HG02798 (cell line): Measurements from ENCODE around the gene ANXA5.
"Not testable (repeated sequence)": the region's sequence is repeated elsewhere in the genome, so short reads cannot be mapped to it uniquely, and the experiment has no call there.

Experiments used
- ATAC-seq: cut with Tn5 transposase; IDR thresholded peaks from one replicate; pipeline ENCODE4 v1.9.1; 2021; ENCODE audit warnings: mild to moderate bottlenecking; ENCODE audit not compliant: unreplicated experiment, poor library complexity

The ANXA5 gene

DNA sequence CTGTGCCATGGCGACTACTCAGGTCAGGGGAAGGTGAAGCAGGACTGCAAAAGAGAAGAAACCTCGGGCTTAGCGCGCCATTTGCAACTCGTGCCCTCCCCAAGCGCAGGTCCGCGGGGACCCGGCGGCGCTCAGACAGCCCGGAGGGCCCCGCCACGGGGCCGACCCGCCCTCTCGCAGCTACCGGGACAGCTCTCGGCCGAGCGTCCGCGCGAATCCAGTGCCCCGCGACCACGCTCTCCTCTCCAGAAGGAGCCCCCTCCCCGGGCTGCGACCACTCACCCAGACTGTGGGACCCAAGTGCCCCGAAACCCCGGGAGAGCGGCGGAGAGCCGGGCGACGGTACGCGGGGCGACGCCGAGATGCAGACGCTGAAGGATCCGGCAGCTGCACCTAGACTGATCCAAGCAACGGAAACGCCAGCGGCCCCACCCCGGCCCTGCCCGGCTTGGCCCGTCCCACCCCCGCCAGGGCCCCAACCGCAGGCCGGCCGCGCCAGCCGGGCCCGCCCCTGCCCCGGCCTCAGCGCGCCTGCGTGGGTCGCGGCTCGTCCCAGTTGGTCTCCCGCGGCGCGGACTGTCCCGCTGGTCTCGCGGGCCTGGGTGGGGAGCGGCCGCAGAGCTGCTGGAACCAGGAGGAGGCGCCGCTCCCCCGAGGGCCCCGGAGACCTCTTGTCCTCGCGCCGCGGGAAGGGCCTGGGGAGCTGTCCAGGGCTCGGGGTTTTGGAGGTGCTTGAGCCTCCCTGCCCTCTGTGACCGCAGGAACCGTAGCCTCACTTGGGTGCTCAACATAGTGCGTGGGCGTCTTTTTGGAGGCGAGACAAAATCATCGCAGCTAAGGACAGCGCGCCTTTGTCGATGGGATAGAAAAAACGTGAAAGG lies at the start of gene ANXA5:
Gene ANXA5, minus strand, starts transcription at position 400 of the 881 bp plus-strand sequence. Its CDS starts 391 bp downstream, at position 9.
- ATAC-seq, result peak; percentile 93

DNA sequence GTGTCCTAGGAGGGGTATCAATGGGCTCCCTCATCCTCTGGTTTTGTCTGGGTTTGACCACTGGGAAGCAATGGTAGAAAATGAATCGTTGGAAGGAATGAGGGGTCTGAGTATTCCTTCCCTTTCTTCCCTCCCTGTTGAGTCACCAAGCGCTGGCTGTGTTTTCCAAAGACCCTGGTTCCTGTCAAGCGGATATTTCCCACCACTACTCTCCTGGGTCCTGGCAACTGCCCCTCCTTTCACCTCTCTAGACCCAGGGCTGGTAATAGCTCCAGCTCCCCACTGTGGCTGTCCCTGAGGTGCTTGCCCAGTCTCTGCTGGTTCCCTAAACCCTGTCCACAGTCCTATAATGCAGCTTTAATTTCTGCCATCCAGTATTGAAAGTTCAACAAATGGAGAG lies 46.0 kb upstream of the ANXA5 start:
- ATAC-seq, result no peak

DNA sequence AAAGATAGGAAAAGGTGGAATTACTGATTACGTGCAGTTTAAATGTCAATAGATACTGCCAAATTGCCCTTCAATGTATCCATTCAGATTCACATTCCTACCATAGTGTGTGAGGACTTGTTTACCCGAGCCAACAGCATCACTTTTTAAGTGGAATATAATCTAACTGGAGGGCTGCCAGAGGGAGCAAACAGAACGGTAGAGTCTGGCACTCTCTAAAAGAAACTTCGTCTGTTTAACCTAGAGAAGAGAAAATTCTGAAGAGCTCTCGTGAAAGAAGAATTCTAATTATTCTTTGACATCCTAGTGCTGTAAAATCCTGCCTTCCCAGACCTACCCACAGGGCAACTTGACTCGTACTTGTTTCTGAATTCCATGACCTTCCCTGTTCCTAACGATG lies 45.0 kb upstream of the ANXA5 start:
- ATAC-seq, result no peak

DNA sequence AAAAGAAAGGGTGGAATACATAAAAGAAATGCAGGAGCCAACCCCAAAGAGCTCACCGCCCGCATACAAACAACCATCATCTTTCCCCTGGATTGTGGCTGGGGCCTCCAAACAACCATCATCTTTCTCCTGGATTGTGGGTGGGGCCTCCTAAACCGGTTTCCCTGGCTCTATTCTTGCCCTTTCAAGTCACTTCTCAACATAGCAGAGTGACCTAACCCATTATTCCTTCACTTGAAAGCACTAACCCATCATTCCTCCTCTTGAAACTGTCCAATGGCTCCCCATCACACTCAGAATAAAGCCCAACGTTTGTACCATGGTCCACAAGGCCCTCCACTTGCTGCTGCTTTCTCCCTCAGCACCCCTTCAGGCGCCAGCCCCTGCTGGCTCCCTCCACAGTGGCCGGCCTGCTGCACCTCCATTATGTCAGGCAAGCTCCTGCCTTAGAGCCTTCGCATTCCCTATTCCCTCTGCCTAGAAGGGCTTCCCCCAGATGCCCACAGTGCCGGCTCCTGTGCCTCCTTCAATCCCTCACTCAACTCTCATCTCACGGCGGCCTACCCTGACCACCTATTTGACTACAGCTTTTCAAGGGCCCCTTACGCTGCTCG lies 44.1 kb upstream of the ANXA5 start:
- no peak for ATAC-seq

DNA sequence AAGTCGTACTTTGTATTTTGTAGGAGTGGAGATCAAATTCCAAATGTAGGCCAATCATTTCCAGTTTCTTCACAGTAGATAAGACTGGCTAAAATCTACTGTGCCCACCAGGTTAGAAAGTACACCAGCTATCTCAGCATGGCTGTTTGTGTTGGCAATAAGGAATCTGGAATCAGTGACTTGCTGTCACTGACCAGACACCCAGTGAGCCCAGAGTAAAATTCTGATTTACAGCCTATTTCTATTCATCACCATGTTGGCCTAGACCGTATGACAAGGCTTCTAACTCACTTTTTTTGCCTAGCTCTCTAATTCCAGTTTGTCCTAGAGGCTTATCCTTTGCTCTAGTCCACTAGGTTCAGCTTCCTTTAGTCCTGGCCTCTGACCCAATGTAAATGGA lies 42.8 kb upstream of the ANXA5 start:
- no peak for ATAC-seq

DNA sequence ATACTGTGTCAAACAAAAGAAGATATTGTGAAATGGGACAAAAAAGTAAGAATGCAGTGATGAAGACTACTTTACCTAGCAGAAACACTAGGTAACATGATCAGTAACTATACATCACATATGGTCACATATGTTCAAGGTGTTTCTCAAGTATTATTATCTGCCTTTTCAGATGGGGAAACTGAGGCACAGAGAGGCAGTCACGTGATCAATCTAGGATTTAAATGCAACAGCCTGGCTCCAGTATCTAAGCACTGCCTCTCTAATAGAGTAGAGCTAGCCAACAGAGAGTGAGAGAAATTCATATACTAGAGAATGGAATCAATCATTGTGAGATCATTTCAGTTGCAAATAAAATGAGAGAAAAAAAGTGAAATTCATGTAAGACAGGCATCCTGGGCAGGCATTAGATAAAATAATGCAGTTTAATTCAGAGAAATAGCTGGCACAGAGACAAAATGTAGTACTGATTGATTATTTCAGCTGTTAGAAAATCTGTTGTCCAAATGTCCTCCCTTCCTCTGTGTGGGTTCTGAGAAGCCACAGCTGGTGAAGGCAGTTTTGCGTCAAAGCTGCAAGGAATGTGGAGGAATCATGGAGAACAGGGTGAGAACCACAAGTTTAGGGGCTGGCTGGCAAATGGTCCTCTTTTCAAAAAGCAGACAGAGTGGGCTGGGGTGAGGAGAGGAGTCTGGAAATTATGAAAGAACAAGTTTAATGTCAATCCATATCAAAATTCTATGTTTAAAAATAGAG lies 42.2 kb upstream of the ANXA5 start:
- no peak for ATAC-seq

DNA sequence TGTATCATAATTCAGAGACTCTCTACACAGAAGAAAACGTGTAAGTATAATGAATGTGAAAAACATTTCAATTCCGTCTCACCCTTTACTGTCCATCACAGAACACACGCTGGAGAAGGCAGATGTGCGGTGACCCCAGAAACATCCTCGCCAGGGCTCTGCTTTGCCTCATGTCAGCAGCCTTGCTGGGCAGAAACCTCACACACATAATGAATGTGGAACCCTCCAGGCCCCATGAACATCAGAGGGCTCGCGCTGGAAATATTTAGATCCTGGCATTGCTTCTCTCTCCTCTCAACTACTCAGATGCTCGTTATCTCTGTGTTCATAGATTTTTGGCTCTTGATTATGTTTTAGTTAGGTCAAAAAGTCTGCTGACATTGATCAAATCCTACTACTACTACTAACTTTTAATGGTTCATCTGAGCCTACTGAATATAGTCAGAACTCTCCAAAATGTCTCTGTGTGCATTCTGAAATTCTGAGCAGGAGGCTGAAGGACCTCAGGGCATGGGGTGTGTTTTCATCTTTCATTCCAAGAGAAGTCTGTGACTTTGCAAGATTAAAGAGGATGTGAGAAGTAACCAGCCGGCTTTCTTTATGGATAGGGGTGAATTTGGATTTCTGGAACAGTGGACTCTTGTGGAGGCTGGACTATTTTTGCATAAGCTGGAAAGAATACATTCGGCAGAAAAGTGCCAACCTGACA lies 41.2 kb upstream of the ANXA5 start:
- no peak for ATAC-seq

DNA sequence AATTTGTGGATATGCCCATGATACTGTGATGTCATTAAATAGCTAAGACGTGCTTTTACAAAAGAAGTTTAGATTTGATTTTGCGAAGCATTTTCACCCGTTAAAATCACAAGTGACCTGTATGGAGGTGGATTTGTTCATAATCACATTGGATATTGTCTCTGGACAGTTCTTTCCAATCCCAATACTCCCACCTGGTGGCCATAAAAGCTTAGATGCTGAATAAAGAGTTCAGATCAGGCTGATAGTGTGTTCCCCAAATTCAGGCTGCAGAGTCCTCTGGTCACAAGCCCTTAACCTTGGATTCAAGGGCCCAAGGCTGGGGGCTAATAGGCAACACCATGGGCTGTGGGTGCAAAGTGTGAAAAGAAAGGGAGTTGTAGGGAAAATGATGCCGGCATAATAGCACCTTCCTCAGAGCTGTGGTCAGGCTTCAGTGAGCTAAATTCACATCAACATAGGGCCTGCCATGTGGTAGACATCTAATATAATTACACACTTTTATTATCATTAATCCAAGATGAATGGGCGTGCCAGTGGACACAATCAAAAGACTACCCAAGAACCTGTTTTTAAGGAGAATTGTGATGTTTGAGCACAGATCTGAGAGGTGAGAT lies 40.1 kb upstream of the ANXA5 start:
- no peak for ATAC-seq

DNA sequence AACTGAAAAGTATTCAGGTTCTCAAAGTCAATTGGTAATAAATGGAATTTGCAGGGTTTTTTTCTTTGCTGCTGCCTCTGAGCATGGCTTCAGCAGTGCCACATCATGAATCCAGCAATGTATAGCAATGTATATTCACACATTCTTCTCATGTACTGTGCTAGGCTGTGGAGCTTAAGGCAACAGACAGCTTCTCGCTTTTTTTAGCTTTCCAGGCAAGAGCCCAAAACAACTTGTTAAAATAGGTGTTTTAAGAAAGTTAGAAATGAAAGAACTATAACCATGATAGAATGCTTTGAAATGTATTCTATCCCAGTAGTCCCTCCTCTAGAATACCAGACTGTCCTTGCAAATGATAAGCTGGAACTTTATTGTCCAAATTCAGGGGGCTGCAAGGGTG lies 37.8 kb upstream of the ANXA5 start:
- no peak for ATAC-seq

DNA sequence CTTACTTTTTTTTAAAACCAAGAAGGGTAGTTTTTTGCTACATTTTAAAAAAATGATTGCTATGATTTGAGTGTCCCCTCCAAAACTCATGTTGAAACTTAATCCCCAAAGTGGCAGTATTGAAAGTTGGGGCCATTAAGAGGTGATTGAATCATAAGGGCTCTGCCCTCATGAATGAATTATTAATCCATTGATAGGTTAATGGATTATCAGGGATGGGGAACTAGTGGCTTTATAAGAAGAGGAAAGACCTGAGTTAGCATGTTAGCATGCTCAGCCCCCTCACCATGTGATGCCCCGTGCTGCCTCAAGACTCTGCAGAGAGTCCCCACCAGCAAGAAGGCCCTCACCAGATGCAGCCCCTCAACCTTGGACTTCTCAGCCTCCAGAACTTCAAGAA lies 37.2 kb upstream of the ANXA5 start:
- no peak for ATAC-seq

DNA sequence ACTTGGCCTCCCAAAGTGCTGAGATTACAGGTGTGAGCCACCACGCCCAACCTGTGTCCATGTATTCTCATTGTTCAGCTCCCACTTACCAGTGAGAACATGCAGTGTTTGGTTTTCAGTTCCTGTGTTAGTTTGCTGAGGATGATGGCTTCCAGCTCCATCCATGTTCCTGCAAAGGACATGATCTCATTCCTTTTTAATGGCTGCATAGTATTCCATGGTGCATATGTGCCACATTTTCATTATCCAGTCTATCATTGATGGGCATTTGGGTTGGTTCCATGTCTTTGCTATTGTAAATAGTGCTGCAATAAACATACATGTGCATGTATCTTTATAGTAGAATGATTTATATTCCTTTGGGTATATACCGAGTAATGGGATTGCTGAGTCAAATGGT lies 33.0 kb upstream of the ANXA5 start:
- ATAC-seq, result not testable (repeated sequence)

DNA sequence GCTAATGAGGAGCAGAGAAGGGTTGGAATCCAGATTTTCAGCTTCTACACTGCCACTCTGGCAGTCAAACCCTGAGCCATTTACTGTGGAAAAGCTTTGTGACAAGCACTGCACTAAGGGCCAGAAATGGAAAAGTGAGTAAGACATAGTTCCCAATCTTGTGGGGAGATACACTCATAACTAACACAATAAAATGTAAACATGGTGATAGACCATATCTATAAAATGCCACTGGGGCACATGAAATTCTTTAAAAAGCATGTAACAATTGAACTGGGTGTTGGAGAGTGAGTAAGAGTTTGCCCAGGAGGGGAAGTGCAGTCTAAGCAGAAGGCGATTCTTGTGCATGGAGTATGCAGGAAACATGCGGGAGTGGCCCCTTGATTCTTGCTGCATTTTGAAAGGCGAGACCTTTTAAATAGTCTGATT lies 32.0 kb upstream of the ANXA5 start:
- no peak for ATAC-seq

DNA sequence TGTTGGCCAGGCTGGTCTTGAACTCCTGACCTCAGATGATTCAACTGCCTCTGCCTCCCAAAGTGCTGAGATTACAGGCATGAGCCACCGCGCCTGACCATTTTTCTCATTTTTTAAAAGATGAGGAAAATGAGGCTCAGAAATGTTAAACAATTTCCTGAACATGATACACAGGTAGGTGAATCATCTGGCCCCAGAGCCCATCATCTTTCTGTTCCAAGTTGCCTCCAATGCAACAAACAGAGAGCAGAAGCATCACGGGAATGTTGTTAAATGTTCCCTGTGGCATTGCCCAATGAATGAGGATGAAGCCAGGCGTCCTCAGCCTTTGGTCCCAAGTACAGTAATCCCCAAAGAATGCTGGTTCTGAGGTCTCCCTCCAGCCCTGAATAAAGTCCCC lies 31.3 kb upstream of the ANXA5 start:
- no peak for ATAC-seq

DNA sequence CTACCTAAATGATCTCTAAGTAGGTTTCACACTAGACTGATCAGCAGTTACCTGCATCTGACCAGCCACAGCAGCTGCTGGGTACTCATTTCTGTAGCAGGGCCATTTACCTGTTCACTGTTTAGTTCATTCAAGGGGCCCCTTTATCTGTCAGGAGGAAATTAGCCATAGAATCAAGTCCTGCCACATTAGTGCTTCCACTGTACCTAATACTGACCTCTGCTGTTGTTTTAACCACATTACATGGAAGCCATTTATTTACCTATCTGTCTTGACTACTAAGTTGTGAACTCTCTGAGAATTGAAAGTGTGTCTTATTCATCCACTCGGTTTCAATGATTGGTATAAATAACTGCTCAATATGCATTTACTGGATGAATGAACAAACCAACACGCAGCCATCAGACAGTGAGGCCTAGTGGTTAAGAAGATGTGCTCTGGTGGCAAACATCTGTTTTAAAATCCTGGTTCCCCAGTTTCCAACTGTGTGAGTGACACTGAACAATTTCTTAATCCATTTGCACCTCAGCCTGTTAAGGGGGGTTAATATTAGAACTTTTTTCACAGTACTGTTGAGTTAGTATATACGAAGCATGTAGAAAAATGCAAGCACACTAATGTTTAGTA lies 30.0 kb upstream of the ANXA5 start:
- ATAC-seq, result peak; percentile 98

DNA sequence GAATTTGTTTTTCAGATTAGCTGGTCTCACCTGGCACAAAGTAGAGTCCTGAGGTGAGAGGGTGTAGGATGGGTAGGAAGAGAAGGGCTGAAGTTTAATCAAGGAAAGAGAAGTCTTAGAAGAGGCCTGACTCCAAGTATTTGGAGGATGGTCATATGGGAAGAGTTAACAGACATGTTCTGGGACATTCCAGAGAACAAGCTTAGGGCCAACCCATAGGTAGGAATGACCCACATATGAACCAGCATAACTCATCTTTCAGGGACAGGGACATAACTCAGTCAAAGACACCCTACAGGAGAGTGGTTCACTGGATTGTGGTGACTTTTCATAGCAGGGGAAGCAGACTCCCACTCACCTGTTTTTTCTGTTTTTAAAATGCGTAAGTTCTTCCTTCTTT lies 27.9 kb upstream of the ANXA5 start:
- no peak for ATAC-seq

DNA sequence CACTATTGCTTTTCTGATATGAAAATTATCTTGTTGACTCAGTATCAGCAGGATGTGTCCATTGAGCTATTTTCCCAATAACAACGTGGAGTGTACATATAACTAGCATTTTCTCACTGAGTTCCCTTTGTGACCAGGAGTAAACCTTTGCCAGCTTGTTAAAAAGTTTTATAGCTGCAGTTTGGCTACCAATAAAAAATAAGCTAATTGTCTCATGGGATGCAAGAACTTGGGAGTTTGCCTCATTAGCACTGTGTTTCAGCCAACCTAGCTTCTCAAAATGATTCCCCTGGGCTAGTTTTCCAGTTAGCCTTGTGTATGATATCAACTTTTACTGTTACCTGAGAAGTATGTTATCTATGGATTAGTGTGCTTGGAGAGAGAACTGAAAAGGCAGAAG lies 24.9 kb upstream of the ANXA5 start:
- no peak for ATAC-seq

DNA sequence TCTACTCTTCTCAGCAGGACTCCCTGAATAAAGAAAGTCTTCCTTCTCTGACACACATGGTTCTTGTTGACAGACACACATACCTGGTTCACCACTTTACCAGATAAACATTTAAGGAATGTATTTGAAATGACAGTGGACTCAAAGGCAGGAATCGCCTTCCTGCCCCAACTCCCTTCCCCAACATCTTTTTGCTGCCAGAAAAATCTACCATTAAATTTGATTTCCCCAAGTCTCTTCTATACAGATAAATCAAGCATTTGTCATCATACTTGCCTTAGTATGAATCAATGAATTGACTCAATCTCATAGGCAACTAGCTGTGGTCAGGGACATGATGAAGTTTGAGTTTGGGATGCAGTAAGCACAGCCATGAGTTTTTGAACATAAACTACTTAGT lies 23.3 kb upstream of the ANXA5 start:
- ATAC-seq, result no peak

DNA sequence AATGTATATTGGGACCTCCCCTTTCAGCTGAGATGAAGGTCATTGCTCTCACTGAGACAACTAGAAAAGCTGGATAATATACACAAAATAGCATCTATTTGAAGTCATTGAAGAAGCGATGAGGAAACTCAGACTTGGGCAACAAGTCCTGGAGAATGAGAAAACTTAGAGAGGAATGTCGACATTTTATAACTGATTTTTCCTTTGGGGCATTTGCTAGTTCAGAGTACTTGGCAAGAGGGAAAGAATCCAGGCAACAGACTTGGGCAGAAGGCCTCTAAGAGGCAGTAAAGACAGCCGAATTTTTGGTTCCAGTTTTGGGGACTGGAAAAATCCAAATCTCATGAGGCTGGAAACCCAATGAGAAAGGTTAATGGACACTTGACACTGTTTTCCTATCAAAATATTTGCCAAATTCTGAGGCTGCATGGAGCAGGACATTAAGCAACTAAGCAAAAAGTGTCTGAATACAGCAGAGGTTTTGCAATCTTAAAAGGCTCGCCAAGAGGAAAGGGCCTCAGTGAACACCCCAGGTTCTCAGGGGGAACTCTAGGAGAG lies 21.0 kb upstream of the ANXA5 start:
- no peak for ATAC-seq

DNA sequence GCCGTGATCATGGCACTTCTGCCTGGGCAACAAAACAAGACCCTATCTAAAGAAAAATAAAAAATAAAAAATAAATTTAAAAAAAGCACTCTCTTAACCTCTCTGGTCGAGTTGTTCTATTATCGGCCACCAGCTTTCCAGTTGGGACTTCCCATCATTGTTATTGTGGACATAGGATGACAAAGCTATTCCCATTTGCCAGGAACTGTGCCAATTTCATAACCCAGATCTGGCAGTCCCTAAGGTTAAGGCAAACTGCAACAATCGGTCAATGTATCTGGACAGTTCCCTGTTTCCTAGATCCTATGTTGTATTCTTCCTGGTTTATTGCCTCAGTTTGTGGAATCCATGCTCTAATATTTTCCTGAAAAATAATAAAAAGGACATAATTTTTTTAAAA lies 17.8 kb upstream of the ANXA5 start:
- ATAC-seq, result no peak
